Keratinocyte (primary cell): ENCODE data around the gene MAML2.

Source experiments
- CTCF ChIP-seq, 3 experiments: IDR thresholded peaks in 1 of 3; conservative IDR thresholded peaks in 1 of 3; optimal IDR thresholded peaks in 1 of 3; 2 replicates in 2 of 3; 3 replicates in 1 of 3; pipeline versions ENCODE3 to v1.5.1; 2011; ENCODE audit warnings: low read length in 3 of 3, mild to moderate bottlenecking in 3 of 3, moderate library complexity in 2 of 3, control low read depth in 1 of 3, inconsistent platforms in 1 of 3; ENCODE audit not compliant: insufficient read depth in 2 of 3; ENCODE audit errors: extremely low read depth in 1 of 3
- EZH2 ChIP-seq: IDR thresholded peaks from one replicate; pipeline ENCODE4 v1.6.1; 2012; ENCODE audit warnings: inconsistent platforms, mild to moderate bottlenecking, low read length, moderate library complexity

- TF ChIP-seq CTCF (optimal IDR thresholded peaks at IDR 0.05 in 1 of 3, IDR thresholded peaks at IDR 0.05 in 1 of 3, conservative IDR thresholded peaks at IDR 0.05 in 1 of 3; ENCODE audit: extremely low read depth in 1 of 3, insufficient read depth in 2 of 3, low read length in 3 of 3) (no peak), EZH2 (no peak)
These were observed 245.1 kb downstream of the MAML2 start for GRCh38 chr11:96097844-96098421.
